ENCODE data around the gene GAS2L2. TPM values are rescaled to one million over a fixed set of nuclear protein-coding genes. Genes with fewer than 3 reads are reported as not detected.

Gene GAS2L2
- total RNA-seq, 1 experiment from 2014 or later = not detected

GRCh38 chr17:35791681-35792350, 38.8 kb upstream of the GAS2L2 start:
- no peaks in the 10 kb centered on the region for H3K79me2 ChIP-seq (ENCODE audit: low read depth)
- ChIA-PET POLR2A (ENCODE audit: unreplicated experiment) (no interaction called here), CTCF (interaction anchor here (0.6 kb wide), 1 partner anchor 11 kb away, joined by 5 read pairs; no protein-coding TSS in a partner anchor)
- H3K36me3 ChIP-seq (ENCODE audit: low read depth) = no peaks in the 10 kb centered on the region
- no peak overlapping the region for H3K27ac ChIP-seq
- H3F3A ChIP-seq (ENCODE audit: insufficient read depth, low read depth) = peaks cover 39% of the 10 kb centered on the region
- no peak overlapping the region for H2AFZ ChIP-seq
- no peaks in the 10 kb centered on the region for H3K9me2 ChIP-seq (ENCODE audit: insufficient read depth)
- no peak overlapping the region for H3K4me3 ChIP-seq
- H3K9me3 ChIP-seq (ENCODE audit: insufficient read depth, low read depth) = no peaks in the 10 kb centered on the region
- intact Hi-C loops (cut with micrococcal nuclease; ENCODE audit: unreplicated experiment) = no loop called here
- H3K4me1 ChIP-seq (replicated peaks; ENCODE audit: insufficient read depth) = peaks cover 46% of the 10 kb centered on the region
- no TSS peak for BruUV-seq (replicated peaks)
- peaks cover 35% of the 10 kb centered on the region for H3K27me3 ChIP-seq (ENCODE audit: insufficient read depth, low read depth)
- no peak for DNase-seq
- H4K20me1 ChIP-seq (ENCODE audit: insufficient read depth) = no peaks in the 10 kb centered on the region
- TF ChIP-seq CTCF (conservative IDR thresholded peaks at IDR 0.05) = no peak
- no peak for TF ChIP-seq EZH2 (IDR thresholded peaks at IDR 0.05; ENCODE audit: low read depth)
- H3K4me2 ChIP-seq = no peak overlapping the region

- Histone ChIP-seq H3K9me3 (ENCODE audit: insufficient read depth, low read depth) (no peaks in the 10 kb centered on the region), H3K36me3 (ENCODE audit: low read depth) (no peaks in the 10 kb centered on the region), H4K20me1 (ENCODE audit: insufficient read depth) (no peaks in the 10 kb centered on the region), H3K4me1 (replicated peaks; ENCODE audit: insufficient read depth) (peaks cover 55% of the 10 kb centered on the region), H3K79me2 (ENCODE audit: low read depth) (no peaks in the 10 kb centered on the region), H3K4me2 (no peak overlapping the region), H3K4me3 (no peak overlapping the region), H3K9me2 (ENCODE audit: insufficient read depth) (no peaks in the 10 kb centered on the region), H3K27ac (no peak overlapping the region), H3F3A (ENCODE audit: insufficient read depth, low read depth) (peaks cover 39% of the 10 kb centered on the region), H2AFZ (no peak overlapping the region), H3K27me3 (ENCODE audit: insufficient read depth, low read depth) (peaks cover 26% of the 10 kb centered on the region)
- BruUV-seq (replicated peaks) = no TSS peak
- DNase-seq = no peak
- intact Hi-C loops (cut with micrococcal nuclease; ENCODE audit: unreplicated experiment) = no loop called here
- TF ChIP-seq EZH2 (IDR thresholded peaks at IDR 0.05; ENCODE audit: low read depth) (no peak), CTCF (conservative IDR thresholded peaks at IDR 0.05) (no peak)
- POLR2A ChIA-PET (ENCODE audit: unreplicated experiment) = no interaction called here
- CTCF ChIA-PET = no interaction called here
Observed at GRCh38 chr17:35790841-35791240, 37.8 kb upstream of the GAS2L2 start.

DNA sequence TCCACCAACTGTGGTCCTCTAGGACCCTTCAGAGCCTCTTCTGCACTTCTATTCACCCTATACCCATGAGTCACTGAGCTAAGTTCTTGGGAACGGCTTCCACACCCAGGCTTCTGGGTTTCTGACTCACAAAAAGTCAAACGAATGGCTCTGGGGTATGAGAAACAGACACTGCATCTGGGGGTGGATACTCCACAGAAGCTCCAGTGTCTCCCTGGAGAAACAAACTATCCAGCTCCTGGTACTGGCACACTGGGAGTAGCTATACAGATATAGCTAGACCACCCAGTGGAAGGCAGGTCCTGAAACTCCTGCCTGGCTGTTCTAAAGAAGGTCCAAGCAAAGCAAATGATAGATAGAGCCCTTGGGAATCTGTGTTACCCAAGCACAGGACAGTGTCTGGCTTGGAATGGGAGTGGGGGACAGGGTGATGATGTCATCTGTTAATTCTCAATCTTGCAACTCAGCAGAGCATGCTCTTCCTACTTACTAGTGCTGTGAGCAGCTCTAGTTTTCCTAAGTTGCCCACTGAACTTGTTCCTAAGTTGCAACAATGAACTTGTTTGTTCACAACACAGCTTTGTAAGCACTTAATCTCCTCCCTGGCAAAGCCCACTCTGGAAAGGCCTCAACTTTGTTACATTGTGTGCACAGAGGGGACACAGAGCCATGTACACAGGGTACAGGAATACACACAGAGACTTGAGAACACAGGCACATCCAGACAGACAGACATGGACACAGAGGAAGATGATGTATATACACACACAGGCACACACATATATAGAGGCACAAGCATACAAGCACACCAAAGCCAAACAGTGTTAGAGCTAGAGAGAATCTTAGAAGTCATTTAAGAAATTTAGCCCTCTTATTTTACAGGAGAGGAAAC, 35.7 kb upstream of the GAS2L2 start:
- peak in 1 of 2 experiments; percentile 85 for DNase-seq
- H3K79me2 ChIP-seq (ENCODE audit: low read depth) = no peaks in the 10 kb centered on the region
- H3K27ac ChIP-seq = peak overlapping the region; percentile 80
- H2AFZ ChIP-seq = no peak overlapping the region
- no TSS peak for BruUV-seq (replicated peaks)
- no peak overlapping the region; the same call in 1 of the 2 replicates for H3K4me3 ChIP-seq
- intact Hi-C loops (cut with micrococcal nuclease; ENCODE audit: unreplicated experiment) = no loop called here
- H3K36me3 ChIP-seq (ENCODE audit: low read depth) = no peaks in the 10 kb centered on the region
- peaks cover 6% of the 10 kb centered on the region; the same call in 1 of the 2 replicates for H3K27me3 ChIP-seq (ENCODE audit: insufficient read depth, low read depth)
- TF ChIP-seq CTCF (conservative IDR thresholded peaks at IDR 0.05) = no peak
- no peak for TF ChIP-seq EZH2 (IDR thresholded peaks at IDR 0.05; ENCODE audit: low read depth)
- peaks cover 66% of the 10 kb centered on the region for H3K4me1 ChIP-seq (replicated peaks; ENCODE audit: insufficient read depth)
- no peaks in the 10 kb centered on the region for H3K9me2 ChIP-seq (ENCODE audit: insufficient read depth)
- H3K9me3 ChIP-seq (ENCODE audit: insufficient read depth, low read depth) = no peaks in the 10 kb centered on the region
- POLR2A ChIA-PET (ENCODE audit: unreplicated experiment) = interaction anchor here (0.6 kb wide), 2 partner anchors 20 to 170 kb away, joined by 3 to 4 read pairs; partner anchors contain the start of gene TAF15
- no peaks in the 10 kb centered on the region for H4K20me1 ChIP-seq (ENCODE audit: insufficient read depth)
- peak overlapping the region; percentile 66 for H3K4me2 ChIP-seq
- CTCF ChIA-PET = interaction anchor here (1.1 kb wide), 1 partner anchor 25 kb away, joined by 3 read pairs; no protein-coding TSS in a partner anchor
- H3F3A ChIP-seq (ENCODE audit: insufficient read depth, low read depth) = peaks cover 43% of the 10 kb centered on the region

Measured in PC-9 (cell line).